ENCODE results near the gene MS4A8. TPM values are rescaled to one million over a fixed set of nuclear protein-coding genes. Genes with fewer than 3 reads are reported as not detected.

Gene MS4A8
- total and polyA plus RNA-seq, 10 donors = 0.19 TPM; not detected in 9

DNA sequence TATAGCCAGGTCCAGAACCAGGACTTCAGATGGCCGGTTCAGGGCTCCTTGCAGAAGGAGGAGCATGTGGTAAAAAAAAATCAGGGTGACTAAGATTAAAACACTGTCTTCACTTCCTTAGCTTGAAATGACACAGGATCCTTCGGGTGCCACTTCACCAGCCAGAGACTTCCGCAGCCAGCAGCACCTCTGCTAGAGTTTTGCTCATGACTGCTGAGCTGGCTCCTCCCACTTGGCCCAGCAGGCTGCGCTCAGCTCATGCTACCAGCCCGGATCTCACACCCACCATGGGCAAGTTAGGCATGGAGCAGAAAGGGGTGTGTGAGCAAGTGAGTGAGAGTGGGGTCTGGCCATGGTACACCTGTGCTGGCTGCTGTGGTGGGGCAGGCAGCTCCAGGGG, 18.5 kb downstream of the MS4A8 start:
- DNase-seq = no peak
- Histone ChIP-seq H3K36me3 (no peaks in the 10 kb centered on the region), H3K27me3 (replicated peaks in 1 of 7) (peaks cover 0 to 8% (median 0%) of the 10 kb centered on the region in 7 donors), H3K9me3 (peaks cover 0 to 18% (median 9%) of the 10 kb centered on the region in 8 donors), H3K4me3 (no peak overlapping the region), H3K4me1 (no peaks in the 10 kb centered on the region), H3K27ac (no peak overlapping the region)
- TF ChIP-seq POLR2AphosphoS5 (IDR thresholded peaks at IDR 0.05) (no peak), POLR2A (IDR thresholded peaks at IDR 0.05) (no peak)
- TF ChIP-seq, protein P1, sequence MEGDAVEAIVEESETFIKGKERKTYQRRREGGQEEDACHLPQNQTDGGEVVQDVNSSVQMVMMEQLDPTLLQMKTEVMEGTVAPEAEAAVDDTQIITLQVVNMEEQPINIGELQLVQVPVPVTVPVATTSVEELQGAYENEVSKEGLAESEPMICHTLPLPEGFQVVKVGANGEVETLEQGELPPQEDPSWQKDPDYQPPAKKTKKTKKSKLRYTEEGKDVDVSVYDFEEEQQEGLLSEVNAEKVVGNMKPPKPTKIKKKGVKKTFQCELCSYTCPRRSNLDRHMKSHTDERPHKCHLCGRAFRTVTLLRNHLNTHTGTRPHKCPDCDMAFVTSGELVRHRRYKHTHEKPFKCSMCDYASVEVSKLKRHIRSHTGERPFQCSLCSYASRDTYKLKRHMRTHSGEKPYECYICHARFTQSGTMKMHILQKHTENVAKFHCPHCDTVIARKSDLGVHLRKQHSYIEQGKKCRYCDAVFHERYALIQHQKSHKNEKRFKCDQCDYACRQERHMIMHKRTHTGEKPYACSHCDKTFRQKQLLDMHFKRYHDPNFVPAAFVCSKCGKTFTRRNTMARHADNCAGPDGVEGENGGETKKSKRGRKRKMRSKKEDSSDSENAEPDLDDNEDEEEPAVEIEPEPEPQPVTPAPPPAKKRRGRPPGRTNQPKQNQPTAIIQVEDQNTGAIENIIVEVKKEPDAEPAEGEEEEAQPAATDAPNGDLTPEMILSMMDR (IDR thresholded peaks at IDR 0.05 in 8 of 11, conservative IDR thresholded peaks at IDR 0.05 in 3 of 11) = no peak
- WGBS, 5 donors = 77 to 88% (median 86%) methylated on average over 5 of the region's 5 CpGs
- intact Hi-C loops (cut with DNase I; ENCODE audit: low total_unique reads) = no loop called here

DNA sequence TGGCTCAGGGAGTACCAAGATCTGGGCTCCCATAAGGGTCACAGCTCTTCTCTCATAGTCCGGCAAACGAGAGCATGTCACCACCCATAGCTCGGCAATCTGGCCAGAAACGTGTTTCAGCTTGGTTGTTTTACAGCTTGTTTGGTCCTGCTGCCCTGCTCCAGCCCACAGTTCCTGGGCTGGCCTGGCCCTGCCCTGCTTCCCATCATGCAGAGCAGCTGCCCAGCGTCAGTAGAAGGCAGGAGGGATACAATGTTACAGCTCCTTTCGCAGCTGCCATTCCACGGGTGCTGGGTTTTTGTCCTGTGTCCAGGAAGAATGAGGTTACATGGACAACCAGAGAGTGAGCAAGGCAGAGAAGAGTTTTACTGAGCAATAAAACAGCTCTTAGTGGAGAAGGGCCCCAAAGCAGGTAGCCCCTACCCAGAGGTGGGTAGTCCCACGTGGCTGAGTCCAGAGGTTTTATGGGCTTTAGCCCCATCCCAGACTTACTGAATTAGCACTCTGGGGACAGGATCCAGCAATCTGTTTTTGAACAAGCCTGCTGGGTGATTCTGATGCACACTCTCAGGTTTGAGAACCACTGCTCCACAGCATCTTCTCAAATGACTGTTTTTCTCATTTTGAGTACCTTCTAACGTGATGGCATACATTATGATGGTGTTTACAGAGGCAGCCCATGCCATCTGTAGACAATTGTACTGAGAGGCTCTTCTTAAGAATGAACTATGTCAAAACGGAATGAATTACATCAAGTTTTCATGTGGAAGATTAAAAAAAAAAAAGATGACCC, 19.3 kb downstream of the MS4A8 start:
- intact Hi-C loops (cut with DNase I; ENCODE audit: low total_unique reads) = no loop called here
- WGBS, 5 donors = 74 to 92% (median 84%) methylated on average over 10 of the region's 10 CpGs
- H3K36me3 ChIP-seq = no peaks in the 10 kb centered on the region
- no peak for TF ChIP-seq POLR2AphosphoS5 (IDR thresholded peaks at IDR 0.05)
- no peak for TF ChIP-seq POLR2A (IDR thresholded peaks at IDR 0.05)
- TF ChIP-seq, protein P1 (IDR thresholded peaks at IDR 0.05 in 8 of 11, conservative IDR thresholded peaks at IDR 0.05 in 3 of 11) = no peak
- H3K27ac ChIP-seq = no peak overlapping the region
- DNase-seq = no peak
- peaks cover 0 to 8% (median 0%) of the 10 kb centered on the region in 7 donors for H3K27me3 ChIP-seq (replicated peaks in 1 of 7)
- H3K4me1 ChIP-seq = no peaks in the 10 kb centered on the region
- no peak overlapping the region for H3K4me3 ChIP-seq
- H3K9me3 ChIP-seq = peaks cover 0 to 18% (median 9%) of the 10 kb centered on the region in 8 donors

DNA sequence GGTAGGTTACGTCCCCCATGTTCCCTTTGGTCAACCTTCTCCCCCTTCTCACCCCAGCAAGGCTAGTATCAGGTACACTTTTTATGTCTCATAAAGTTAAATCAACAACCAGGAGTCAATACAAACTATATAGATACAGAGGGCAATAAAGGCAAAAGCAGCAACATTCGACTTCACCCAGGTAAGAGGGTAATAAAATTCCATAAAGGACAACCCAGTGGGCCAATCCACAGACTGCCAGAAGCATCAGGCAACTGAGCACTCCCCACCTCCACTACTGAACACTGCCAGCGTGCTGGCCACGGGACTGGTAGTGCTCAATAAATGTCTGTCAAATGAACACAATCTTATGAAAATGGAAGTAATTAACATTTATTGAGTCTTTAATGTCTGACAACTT, 20.0 kb downstream of the MS4A8 start:
- H3K9me3 ChIP-seq = peaks cover 0 to 18% (median 9%) of the 10 kb centered on the region in 8 donors
- 76 to 89% (median 83%) methylated on average over 4 of the region's 4 CpGs for WGBS, 5 donors
- DNase-seq = no peak
- no peaks in the 10 kb centered on the region for H3K4me1 ChIP-seq
- no peak overlapping the region for H3K27ac ChIP-seq
- H3K36me3 ChIP-seq = no peaks in the 10 kb centered on the region
- intact Hi-C loops (cut with DNase I; ENCODE audit: low total_unique reads) = no loop called here
- no peak for TF ChIP-seq POLR2AphosphoS5 (IDR thresholded peaks at IDR 0.05)
- TF ChIP-seq POLR2A (IDR thresholded peaks at IDR 0.05) = no peak
- TF ChIP-seq, protein P1 (IDR thresholded peaks at IDR 0.05 in 8 of 11, conservative IDR thresholded peaks at IDR 0.05 in 3 of 11) = no peak
- H3K27me3 ChIP-seq (replicated peaks in 1 of 7) = peaks cover 0 to 8% (median 0%) of the 10 kb centered on the region in 7 donors
- H3K4me3 ChIP-seq = no peak overlapping the region

DNA sequence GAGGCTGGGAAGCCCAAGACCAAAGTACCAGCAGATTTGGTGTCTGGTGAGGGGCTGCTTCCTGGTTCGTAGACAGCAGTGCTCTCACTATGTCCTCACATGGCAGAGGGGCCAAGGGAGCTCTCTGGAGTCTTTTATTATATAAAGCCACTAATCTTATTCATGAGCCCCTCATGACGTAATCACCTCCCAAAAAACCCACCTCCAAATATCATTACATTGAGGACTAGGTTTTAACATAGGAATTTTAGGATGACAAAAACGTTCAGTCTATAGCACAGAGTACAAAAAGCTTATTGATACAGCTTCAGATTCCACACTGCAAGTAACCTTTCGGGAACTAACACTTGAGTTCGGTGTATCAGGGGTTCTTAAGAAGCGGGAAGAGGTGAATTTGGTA, 21.0 kb downstream of the MS4A8 start:
- H3K4me3 ChIP-seq = no peak overlapping the region
- H3K27me3 ChIP-seq (replicated peaks in 1 of 7) = peaks cover 0 to 8% (median 0%) of the 10 kb centered on the region in 7 donors
- H3K9me3 ChIP-seq = peaks cover 0 to 18% (median 9%) of the 10 kb centered on the region in 8 donors
- whole genome bisulfite sequencing, 5 donors = 78 to 88% (median 80%) methylated on average over 6 of the region's 6 CpGs
- no peaks in the 10 kb centered on the region for H3K4me1 ChIP-seq
- H3K36me3 ChIP-seq = no peaks in the 10 kb centered on the region
- DNase-seq = no peak
- TF ChIP-seq POLR2A (IDR thresholded peaks at IDR 0.05) = no peak
- no peak for TF ChIP-seq POLR2AphosphoS5 (IDR thresholded peaks at IDR 0.05)
- TF ChIP-seq, protein P1 (IDR thresholded peaks at IDR 0.05 in 8 of 11, conservative IDR thresholded peaks at IDR 0.05 in 3 of 11) = no peak
- no peak overlapping the region for H3K27ac ChIP-seq
- intact Hi-C loops (cut with DNase I; ENCODE audit: low total_unique reads) = no loop called here

Data from spleen (tissue), 11 donors.